CD8-positive, alpha-beta memory T cell (primary cell): Measurements from ENCODE around the gene WBP1L. TPM values are rescaled to one million over a fixed set of nuclear protein-coding genes. Genes with fewer than 3 reads are reported as not detected.

ENCODE experiments used
- CTCF ChIA-PET: fragments of 350-600 bp; sonication (Branson Sonifier 250); formaldehyde crosslinking; loops from one replicate; lab custom pipeline; 2021; ENCODE audit warnings: antibody characterized with exemption; lab: Charles Lee
- POLR2A ChIA-PET: fragments of 350-600 bp; sonication (Branson Sonifier 250); formaldehyde crosslinking; loops from one replicate; lab custom pipeline; 2021; ENCODE audit warnings: antibody characterized with exemption; lab: Charles Lee
- DNase-seq, 5 donors: peaks; one replicate each; pipeline versions ENCODE4 v3.0.0 to v3.0.0-alpha.2; 2020 to 2022; ENCODE audit warnings: mixed read lengths in 1 of 5
- H3K27ac ChIP-seq: one replicate; pipeline ENCODE4 v1.7.0; 2013; ENCODE audit warnings: low read depth, mild to moderate bottlenecking, low read length, moderate library complexity
- H3K27me3 ChIP-seq: 2 replicates; pipeline ENCODE4 v1.7.0; 2013; ENCODE audit warnings: low read length, mild to moderate bottlenecking; ENCODE audit not compliant: insufficient read depth, poor library complexity, severe bottlenecking
- H3K36me3 ChIP-seq: 2 replicates; pipeline ENCODE4 v1.7.0; 2013; ENCODE audit warnings: mild to moderate bottlenecking, low read length, moderate library complexity; ENCODE audit not compliant: insufficient read depth
- H3K4me1 ChIP-seq: 2 replicates; pipeline ENCODE4 v1.7.0; 2013; ENCODE audit warnings: mild to moderate bottlenecking, low read length, moderate library complexity; ENCODE audit not compliant: insufficient read depth
- H3K4me3 ChIP-seq: 2 replicates; pipeline ENCODE4 v1.7.0; 2013; ENCODE audit warnings: mild to moderate bottlenecking, low read length
- H3K9me3 ChIP-seq: 2 replicates; pipeline ENCODE4 v1.7.0; 2013; ENCODE audit warnings: mild to moderate bottlenecking, low read length
- H3K27ac Mint-ChIP-seq, 8 donors: one replicate each; pipeline ENCODE4 v1.8.0; 2020 to 2021; ENCODE audit warnings: mixed read lengths in 8 of 8, mild to moderate bottlenecking in 6 of 8, inconsistent platforms in 3 of 8, moderate library complexity in 3 of 8
- H3K27me3 Mint-ChIP-seq, 2 donors: one replicate each; pipeline ENCODE4 v1.8.0; 2020 to 2021; ENCODE audit warnings: mixed read lengths in 2 of 2, mild to moderate bottlenecking in 1 of 2, moderate library complexity in 1 of 2
- H3K36me3 Mint-ChIP-seq, 3 donors: one replicate each; pipeline ENCODE4 v1.8.0; 2020 to 2021; ENCODE audit warnings: mixed read lengths in 3 of 3, inconsistent platforms in 1 of 3, mild to moderate bottlenecking in 1 of 3
- H3K4me1 Mint-ChIP-seq, 3 donors: one replicate each; pipeline ENCODE4 v1.8.0; 2020 to 2021; ENCODE audit warnings: mixed read lengths in 3 of 3, inconsistent platforms in 1 of 3, mild to moderate bottlenecking in 1 of 3
- H3K4me3 Mint-ChIP-seq, 7 donors: one replicate each; pipeline ENCODE4 v1.8.0; 2020 to 2021; ENCODE audit warnings: mixed read lengths in 7 of 7, mild to moderate bottlenecking in 6 of 7, moderate library complexity in 4 of 7, inconsistent platforms in 2 of 7
- H3K9me3 Mint-ChIP-seq, 5 donors: one replicate each; pipeline ENCODE4 v1.8.0; 2020 to 2022; ENCODE audit warnings: mixed read lengths in 5 of 5, mild to moderate bottlenecking in 3 of 5, moderate library complexity in 2 of 5, inconsistent platforms in 1 of 5
- polyA plus RNA-seq: library from polyadenylated mRNA; unstranded; fragments of 300-500 nt; fragmentation: Illumina TruSeq; gene quantifications from one replicate; pipeline ENCODE4 v1.2.3, GENCODE V29; 2021
- total RNA-seq, 2 experiments: library from RNA; stranded (reverse); gene quantifications; one replicate each; pipeline ENCODE4 v1.2.3, GENCODE V29; 2021

Gene WBP1L
- total and polyA plus RNA-seq, 3 experiments from 2014 or later: 16.0 to 28.5 (median 17.8) TPM

GRCh38 chr10:102705531-102705930, 38.2 kb upstream of the WBP1L start:
- no peak overlapping the region for H3K27ac ChIP-seq
- ChIA-PET CTCF (no interaction called here), POLR2A (no interaction called here)
- H3K36me3 ChIP-seq: no peaks in the 10 kb centered on the region
- DNase-seq: no peak
- H3K27me3 Mint-ChIP-seq: no peaks in the 10 kb centered on the region
- H3K36me3 Mint-ChIP-seq: peaks cover 0 to 18% (median 2%) of the 10 kb centered on the region in 3 donors
- H3K27ac Mint-ChIP-seq: peak overlapping the region in 2 of 8 donors; percentile 68 to 88
- no peaks in the 10 kb centered on the region for H3K4me1 ChIP-seq
- H3K9me3 ChIP-seq: no peaks in the 10 kb centered on the region
- H3K4me3 ChIP-seq: no peak overlapping the region
- H3K27me3 ChIP-seq: no peaks in the 10 kb centered on the region
- peaks cover 25 to 30% (median 27%) of the 10 kb centered on the region in 3 donors for H3K4me1 Mint-ChIP-seq
- H3K9me3 Mint-ChIP-seq: no peaks in the 10 kb centered on the region
- peak overlapping the region in 2 of 7 donors; percentile 28 to 50 for H3K4me3 Mint-ChIP-seq

- Histone ChIP-seq H3K4me1 (peaks cover 16% of the 10 kb centered on the region), H3K36me3 (no peaks in the 10 kb centered on the region), H3K4me3 (no peak overlapping the region), H3K27ac (peak overlapping the region; percentile 7), H3K27me3 (no peaks in the 10 kb centered on the region), H3K9me3 (no peaks in the 10 kb centered on the region)
- DNase-seq: peak in 1 of 5 donors; percentile 9
- ChIA-PET CTCF (interaction anchor here (0.6 to 2.5 kb wide), 5 partner anchors 34 to 132 kb away, joined by 3 to 14 read pairs (median 4); partner anchors contain the start of gene TRIM8), POLR2A (no interaction called here)
- H3K4me3 Mint-ChIP-seq: peak overlapping the region; percentile 6 to 97 (median 70)
- H3K27me3 Mint-ChIP-seq: no peaks in the 10 kb centered on the region
- peak overlapping the region; percentile 17 to 94 (median 87) for H3K27ac Mint-ChIP-seq
- peaks cover 49 to 61% (median 50%) of the 10 kb centered on the region in 3 donors for H3K4me1 Mint-ChIP-seq
- H3K9me3 Mint-ChIP-seq: no peaks in the 10 kb centered on the region
- peaks cover 0 to 12% (median 0%) of the 10 kb centered on the region in 3 donors for H3K36me3 Mint-ChIP-seq
These were observed 33.1 kb upstream of the WBP1L start for GRCh38 chr10:102710609-102711008.

GRCh38 chr10:102712089-102712488, 31.7 kb upstream of the WBP1L start:
- Histone ChIP-seq H3K27me3 (no peaks in the 10 kb centered on the region), H3K4me1 (peaks cover 16% of the 10 kb centered on the region), H3K27ac (peak overlapping the region; percentile 85), H3K4me3 (no peak overlapping the region), H3K36me3 (no peaks in the 10 kb centered on the region), H3K9me3 (no peaks in the 10 kb centered on the region)
- POLR2A ChIA-PET: interaction anchor here (0.7 to 3.3 kb wide), 3 partner anchors 10 to 70 kb away, joined by 3 to 62 read pairs (median 16); partner anchors contain the start of gene TRIM8
- peaks cover 0 to 15% (median 0%) of the 10 kb centered on the region in 3 donors for H3K36me3 Mint-ChIP-seq
- H3K4me3 Mint-ChIP-seq: peak overlapping the region; percentile 70 to 97 (median 81)
- H3K27ac Mint-ChIP-seq: peak overlapping the region; percentile 24 to 97 (median 88)
- no peaks in the 10 kb centered on the region for H3K9me3 Mint-ChIP-seq
- CTCF ChIA-PET: interaction anchor here (1.5 to 4.6 kb wide), 4 partner anchors 36 to 133 kb away, joined by 3 to 43 read pairs (median 10); partner anchors contain the start of gene TRIM8
- DNase-seq: no peak
- peaks cover 51 to 60% (median 59%) of the 10 kb centered on the region in 3 donors for H3K4me1 Mint-ChIP-seq
- no peaks in the 10 kb centered on the region for H3K27me3 Mint-ChIP-seq

- H3K9me3 ChIP-seq: no peaks in the 10 kb centered on the region
- H3K4me1 ChIP-seq: peaks cover 16% of the 10 kb centered on the region
- no peaks in the 10 kb centered on the region for H3K27me3 ChIP-seq
- CTCF ChIA-PET: interaction anchor here (0.7 to 4.6 kb wide), 10 partner anchors 9 to 130 kb away, joined by 3 to 43 read pairs (median 8); partner anchors contain the start of genes TRIM8 and WBP1L
- Mint-ChIP-seq H3K27ac (peak overlapping the region; percentile 76 to 98 (median 94)), H3K36me3 (peaks cover 0 to 24% (median 5%) of the 10 kb centered on the region in 3 donors), H3K9me3 (no peaks in the 10 kb centered on the region), H3K4me3 (peak overlapping the region; percentile 85 to 97 (median 95)), H3K27me3 (no peaks in the 10 kb centered on the region), H3K4me1 (peaks cover 49 to 63% (median 60%) of the 10 kb centered on the region in 3 donors)
- H3K27ac ChIP-seq: peak overlapping the region; percentile 85
- DNase-seq: no peak
- POLR2A ChIA-PET: interaction anchor here (0.7 to 3.3 kb wide), 8 partner anchors 9 to 71 kb away, joined by 3 to 62 read pairs (median 11); partner anchors contain the start of genes TRIM8 and WBP1L
- peak overlapping the region; percentile 93 for H3K4me3 ChIP-seq
- H3K36me3 ChIP-seq: no peaks in the 10 kb centered on the region
These were observed 30.8 kb upstream of the WBP1L start for GRCh38 chr10:102712843-102713538.

- ChIA-PET POLR2A (interaction anchor here (0.7 to 3.3 kb wide), 8 partner anchors 9 to 71 kb away, joined by 4 to 62 read pairs (median 11); partner anchors contain the start of genes TRIM8 and WBP1L), CTCF (interaction anchor here (0.7 to 4.6 kb wide), 9 partner anchors 9 to 71 kb away, joined by 3 to 43 read pairs (median 7); partner anchors contain the start of genes TRIM8 and WBP1L)
- peaks cover 50 to 64% (median 63%) of the 10 kb centered on the region in 3 donors for H3K4me1 Mint-ChIP-seq
- Histone ChIP-seq H3K27ac (peak overlapping the region; percentile 85), H3K36me3 (no peaks in the 10 kb centered on the region), H3K4me3 (peak overlapping the region; percentile 93), H3K9me3 (no peaks in the 10 kb centered on the region), H3K4me1 (peaks cover 16% of the 10 kb centered on the region), H3K27me3 (no peaks in the 10 kb centered on the region)
- H3K4me3 Mint-ChIP-seq: peak overlapping the region; percentile 85 to 97 (median 95)
- peaks cover 0 to 26% (median 6%) of the 10 kb centered on the region in 3 donors for H3K36me3 Mint-ChIP-seq
- no peaks in the 10 kb centered on the region for H3K9me3 Mint-ChIP-seq
- H3K27ac Mint-ChIP-seq: peak overlapping the region; percentile 76 to 98 (median 94)
- no peaks in the 10 kb centered on the region for H3K27me3 Mint-ChIP-seq
- DNase-seq: no peak
These were observed 30.3 kb upstream of the WBP1L start for GRCh38 chr10:102713539-102713813.

- no peaks in the 10 kb centered on the region for H3K36me3 ChIP-seq
- no peaks in the 10 kb centered on the region for H3K9me3 Mint-ChIP-seq
- H3K4me3 Mint-ChIP-seq: peak within 1 kb of the TSS; percentile 85 to 97 (median 95)
- no peaks in the 10 kb centered on the region for H3K27me3 Mint-ChIP-seq
- H3K27ac ChIP-seq: peak within 1 kb of the TSS; percentile 85
- H3K4me1 Mint-ChIP-seq: peaks cover 50 to 66% (median 63%) of the 10 kb centered on the region in 3 donors
- no peaks in the 10 kb centered on the region for H3K9me3 ChIP-seq
- POLR2A ChIA-PET: interaction anchor here (0.7 to 3.3 kb wide), 9 partner anchors 8 to 72 kb away, joined by 4 to 62 read pairs (median 6); partner anchors contain the start of genes TRIM8 and WBP1L
- peaks cover 16% of the 10 kb centered on the region for H3K4me1 ChIP-seq
- peak; percentile 90 to 97 (median 90) for DNase-seq
- CTCF ChIA-PET: interaction anchor here (0.5 to 4.6 kb wide), 13 partner anchors 10 to 333 kb away, joined by 3 to 43 read pairs (median 6); partner anchors contain the start of genes TRIM8 and WBP1L
- H3K27me3 ChIP-seq: no peaks in the 10 kb centered on the region
- H3K4me3 ChIP-seq: peak within 1 kb of the TSS; percentile 93
- peaks cover 0 to 28% (median 6%) of the 10 kb centered on the region in 3 donors for H3K36me3 Mint-ChIP-seq
- H3K27ac Mint-ChIP-seq: peak within 1 kb of the TSS; percentile 88 to 98 (median 96)
These were observed 29.7 kb upstream of the WBP1L start, which contains the start of gene ARL3 for GRCh38 chr10:102713814-102714620. TSS of gene ARL3 (minus strand) at chr10:102714397. CDS start at chr10:102714275, 122 bp downstream.
